SK-N-DZ (cell line): Measurements from ENCODE around the gene U2AF1L4. TPM values are rescaled to one million over a fixed set of nuclear protein-coding genes. Genes with fewer than 3 reads are reported as not detected.
A peak's percentile ranks its signal among the peaks of the same experiment; 100 is the strongest.

Experiments
- DNase-seq: peaks from one replicate; pipeline ENCODE4 v3.0.0-alpha.2; 2015; ENCODE audit warnings: low spot score
- polyA plus RNA-seq, 2 experiments: library from polyadenylated mRNA; depleted of rRNA; stranded (reverse); fragments of >200 nt; gene quantifications; 2 replicates each; pipeline ENCODE4 v1.2.3, GENCODE V29; 2014

Gene U2AF1L4
- 8.7 and 9.0 TPM in 2 replicates for polyA plus RNA-seq (2014; cell fraction: cytosol; rRNA removed)
- polyA plus RNA-seq (2014; cell fraction: nucleus; rRNA removed) = 28.2 and 29.5 TPM in 2 replicates

- peak; percentile 98 for DNase-seq
Observed at GRCh38 chr19:35745328-35746086, at the start of gene U2AF1L4, which contains the start of gene PSENEN. TSS of gene U2AF1L4 (minus strand) at chr19:35745418. CDS start at chr19:35745391, 27 bp downstream. TSS of gene PSENEN (plus strand) at chr19:35745651. CDS start at chr19:35745931, 280 bp downstream.

GRCh38 chr19:35793381-35794165 is 48.4 kb upstream of the U2AF1L4 start:
- DNase-seq = no peak

GRCh38 chr19:35792888-35793287 is 47.7 kb upstream of the U2AF1L4 start:
- no peak for DNase-seq

- DNase-seq = no peak
Observed at GRCh38 chr19:35792312-35792711, 47.1 kb upstream of the U2AF1L4 start.

GRCh38 chr19:35791814-35792279 is 46.6 kb upstream of the U2AF1L4 start:
- no peak for DNase-seq

GRCh38 chr19:35790981-35791813 is 46.0 kb upstream of the U2AF1L4 start:
- peak; percentile 31 for DNase-seq

- no peak for DNase-seq
Observed at GRCh38 chr19:35789978-35790944, 45.0 kb upstream of the U2AF1L4 start.

- no peak for DNase-seq
Observed at GRCh38 chr19:35789195-35789977, 44.2 kb upstream of the U2AF1L4 start.

- DNase-seq = no peak
Observed at GRCh38 chr19:35788205-35788960, 43.2 kb upstream of the U2AF1L4 start.

GRCh38 chr19:35787227-35787799 is 42.1 kb upstream of the U2AF1L4 start:
- DNase-seq = no peak

- no peak for DNase-seq
Observed at GRCh38 chr19:35786299-35787160, 41.3 kb upstream of the U2AF1L4 start.

GRCh38 chr19:35785339-35785627 is 40.1 kb upstream of the U2AF1L4 start:
- no peak for DNase-seq

- no peak for DNase-seq
Observed at GRCh38 chr19:35784503-35785338, 39.5 kb upstream of the U2AF1L4 start.

GRCh38 chr19:35783469-35784434 is 38.5 kb upstream of the U2AF1L4 start:
- no peak for DNase-seq

- DNase-seq = no peak
Observed at GRCh38 chr19:35782589-35782988, 37.4 kb upstream of the U2AF1L4 start.
